ENCODE data around the gene NXF1. TPM values are rescaled to one million over a fixed set of nuclear protein-coding genes. Genes with fewer than 3 reads are reported as not detected.

Gene NXF1
- total and polyA plus RNA-seq, 2 of the 8 experiments (the other 6 are each of a cell fraction or from before 2014, with no cell fraction given): 48.1 to 49.8 TPM

DNA sequence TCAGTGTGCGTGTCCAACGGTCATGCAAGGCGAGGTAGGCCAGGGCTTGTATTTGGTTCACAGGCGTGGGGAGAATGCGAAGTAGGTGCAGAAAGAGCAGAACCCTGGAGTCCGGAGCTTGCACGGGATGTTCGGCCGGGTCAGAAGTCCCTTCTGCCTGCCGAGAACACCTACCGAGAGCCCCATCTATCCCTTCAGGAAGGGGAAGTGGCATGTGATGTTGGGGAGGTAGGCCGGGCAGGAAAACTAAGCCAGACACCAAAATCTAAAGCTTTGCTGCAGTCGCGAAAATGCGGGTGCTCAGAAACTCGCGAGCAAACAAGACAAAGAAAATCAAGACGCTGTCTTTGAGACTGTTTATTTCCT lies 34.5 kb downstream of the NXF1 start:
- Histone ChIP-seq H4K5ac (ENCODE audit: insufficient read length, low read depth, low read length) (peak overlapping the region; percentile 92), H3K79me2 (ENCODE audit: control insufficient read depth in 1 of 2, insufficient read depth in 2 of 2, low read length in 2 of 2) (peaks cover 0 to 19% of the 10 kb centered on the region in 2 experiments; a peak in 2 of 4 replicates), H2BK12ac (ENCODE audit: low read depth, low read length) (peak overlapping the region; percentile 72; the same call in 1 of the 2 replicates), H2BK20ac (ENCODE audit: low read length) (peak overlapping the region; percentile 51; the same call in 1 of the 2 replicates), H3K36me3 (ENCODE audit: control insufficient read depth in 2 of 4, insufficient read depth in 4 of 4, low read length in 3 of 4) (peaks cover 6 to 20% (median 16%) of the 10 kb centered on the region in 4 experiments; a peak in 7 of 8 replicates), H3K79me1 (ENCODE audit: low read depth, low read length) (peaks cover 6% of the 10 kb centered on the region; the same call in 1 of the 2 replicates), H3K18ac (ENCODE audit: extremely low read depth, low read length) (peak overlapping the region; percentile 68), H3K9me3 (ENCODE audit: insufficient read depth in 2 of 2, low read depth in 1 of 2, low read length in 1 of 2) (no peaks in the 10 kb centered on the region), H4K91ac (replicated peaks; ENCODE audit: insufficient read length, low read length) (peak overlapping the region; percentile 90), H3K4me2 (ENCODE audit: insufficient read depth in 1 of 2, low read depth in 2 of 2, low read length in 2 of 2) (peak overlapping the region; percentile 95 to 97), H3K4me1 (replicated peaks in 1 of 4; ENCODE audit: control insufficient read depth in 3 of 4, insufficient read depth in 4 of 4, low read length in 3 of 4) (peaks cover 0 to 9% (median 5%) of the 10 kb centered on the region in 4 experiments; a peak in 6 of 7 replicates), H3K27me3 (replicated peaks in 1 of 4; ENCODE audit: control insufficient read depth in 3 of 4, extremely low read depth in 1 of 4, insufficient read depth in 3 of 4, low read length in 3 of 4) (no peaks in the 10 kb centered on the region), H2BK15ac (ENCODE audit: low read length) (no peak overlapping the region), H3K23ac (ENCODE audit: insufficient read length) (peak overlapping the region; percentile 17), H2BK120ac (replicated peaks; ENCODE audit: low read depth, low read length) (peak overlapping the region; percentile 90), H2AK5ac (ENCODE audit: low read depth, low read length) (0 out of 2 replicates have a peak overlapping the region, but pooled peaks have one; percentile 79), H3K56ac (replicated peaks; ENCODE audit: insufficient read length, low read depth, low read length) (peak overlapping the region; percentile 0), H2BK5ac (ENCODE audit: low read depth, low read length) (peak overlapping the region; percentile 90; the same call in 1 of the 2 replicates), H4K8ac (ENCODE audit: extremely low read depth, insufficient read depth, low read length) (peak overlapping the region; percentile 87), H3K23me2 (ENCODE audit: low read depth, low read length) (peaks cover 3% of the 10 kb centered on the region), H2AFZ (ENCODE audit: low read length) (0 out of 2 replicates have a peak overlapping the region, but pooled peaks have one; percentile 60), H3K9ac (replicated peaks in 1 of 4; ENCODE audit: extremely low read depth in 1 of 4, low read depth in 3 of 4, low read length in 3 of 4) (peak overlapping the region; percentile 15 to 88 (median 59)), H3K27ac (ENCODE audit: low read depth, low read length) (peak overlapping the region; percentile 72), H4K20me1 (replicated peaks in 1 of 2; ENCODE audit: control insufficient read depth in 1 of 2, insufficient read depth in 2 of 2, low read length in 2 of 2) (peaks cover 0 to 2% of the 10 kb centered on the region in 2 experiments), H3K4me3 (ENCODE audit: extremely low read depth in 1 of 4, insufficient read depth in 2 of 4, low read depth in 3 of 4, low read length in 4 of 4) (peak overlapping the region; percentile 77 to 95 (median 92); a peak in 7 of 8 replicates), H3K4ac (replicated peaks; ENCODE audit: insufficient read length, low read depth, low read length) (peak overlapping the region; percentile 40), H3K14ac (ENCODE audit: insufficient read length) (no peak overlapping the region)
- no peak for FAIRE-seq
- DNase-seq (ENCODE audit: low read depth in 1 of 2, low spot score in 2 of 2): peak in 1 of 2 experiments; percentile 65
- POLR2A ChIA-PET (ENCODE audit: partially characterized antibody): interaction anchor here (0.6 to 7.8 kb wide), 30 partner anchors 8 to 179 kb away, joined by 3 to 145 read pairs (median 6); partner anchors contain the start of genes BSCL2, C11orf98, CSKMT and GNG3
- CTCF ChIA-PET (ENCODE audit: partially characterized antibody): interaction anchor here (0.9 to 10.2 kb wide), 14 partner anchors 9 to 142 kb away, joined by 3 to 94 read pairs (median 8); partner anchors contain the start of genes BSCL2, POLR2G, TMEM179B and TTC9C
- 14% methylated on average over 18 of the region's 18 CpGs; no CpG with 5 or more reads in 1 of the 2 experiments for WGBS, 2 experiments (ENCODE audit: extremely low coverage in 1 of 2, insufficient coverage in 1 of 2, insufficient read length in 1 of 2, insufficient replicate concordance in 2 of 2, low coverage in 1 of 2, low lambda C conversion rate in 2 of 2, missing lambda C conversion rate in 1 of 2)
- TF ChIP-seq, protein P1, sequence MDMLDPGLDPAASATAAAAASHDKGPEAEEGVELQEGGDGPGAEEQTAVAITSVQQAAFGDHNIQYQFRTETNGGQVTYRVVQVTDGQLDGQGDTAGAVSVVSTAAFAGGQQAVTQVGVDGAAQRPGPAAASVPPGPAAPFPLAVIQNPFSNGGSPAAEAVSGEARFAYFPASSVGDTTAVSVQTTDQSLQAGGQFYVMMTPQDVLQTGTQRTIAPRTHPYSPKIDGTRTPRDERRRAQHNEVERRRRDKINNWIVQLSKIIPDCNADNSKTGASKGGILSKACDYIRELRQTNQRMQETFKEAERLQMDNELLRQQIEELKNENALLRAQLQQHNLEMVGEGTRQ (IDR thresholded peaks at IDR 0.05; ENCODE audit: low read length): no peak
- TF ChIP-seq CREB1 (IDR thresholded peaks at IDR 0.05) (0 out of 2 replicates have a peak, but pooled peaks have one; percentile 7), CEBPB (IDR thresholded peaks at IDR 0.05; ENCODE audit: low read depth, low read length) (no peak), TAF1 (IDR thresholded peaks at IDR 0.05; ENCODE audit: low read depth, low read length) (no peak), SAP30 (IDR thresholded peaks at IDR 0.05; ENCODE audit: insufficient read depth, insufficient replicate concordance, low read length) (peak; percentile 69), KDM1A (IDR thresholded peaks at IDR 0.05; ENCODE audit: borderline replicate concordance, low read length) (no peak), KDM5A (IDR thresholded peaks at IDR 0.05; ENCODE audit: low read length) (no peak), BRCA1 (IDR thresholded peaks at IDR 0.05; ENCODE audit: low read depth, low read length) (no peak), SP4 (IDR thresholded peaks at IDR 0.05; ENCODE audit: low read length) (0 out of 2 replicates have a peak, but pooled peaks have one; percentile 21), SP2 (IDR thresholded peaks at IDR 0.05; ENCODE audit: low read length) (no peak), GABPA (IDR thresholded peaks at IDR 0.05; ENCODE audit: borderline replicate concordance, insufficient read depth, low read length) (no peak), SUZ12 (IDR thresholded peaks at IDR 0.05; ENCODE audit: low read length) (no peak)

All from H1 (cell line).